Chondrocyte (in vitro differentiated cells): ENCODE results near the gene ITPR1. TPM values are rescaled to one million over a fixed set of nuclear protein-coding genes. Genes with fewer than 3 reads are reported as not detected.

Experiments
- DNase-seq: peaks from one replicate; pipeline ENCODE4 v3.0.0; 2021; ENCODE audit warnings: mixed read lengths, low spot score
- H3K27ac Mint-ChIP-seq: one replicate; pipeline ENCODE4 v1.8.0; 2021; ENCODE audit warnings: mild to moderate bottlenecking, moderate library complexity, mixed read lengths; ENCODE audit not compliant: unreplicated experiment
- H3K27me3 Mint-ChIP-seq: 2 replicates; pipeline ENCODE4 v1.8.0; 2021; ENCODE audit warnings: low read depth, mixed read lengths
- H3K36me3 Mint-ChIP-seq: 2 replicates; pipeline ENCODE4 v1.8.0; 2021; ENCODE audit warnings: low read depth, mixed read lengths
- H3K4me1 Mint-ChIP-seq: 2 replicates; pipeline ENCODE4 v1.8.0; 2021; ENCODE audit warnings: low read depth, mild to moderate bottlenecking, mixed read lengths
- H3K4me3 Mint-ChIP-seq: one replicate; pipeline ENCODE4 v1.8.0; 2021; ENCODE audit warnings: mild to moderate bottlenecking, moderate library complexity, mixed read lengths; ENCODE audit not compliant: unreplicated experiment
- H3K9me3 Mint-ChIP-seq: 2 replicates; pipeline ENCODE4 v1.8.0; 2021; ENCODE audit warnings: low read depth, mixed read lengths
- total RNA-seq: library from RNA; stranded (reverse); gene quantifications from 3 replicates; pipeline ENCODE4 v1.2.1, GENCODE V29; 2021
- TF ChIP-seq, protein P1 (sequence below): fragments of 200-600 bp; sonication (generic); IDR thresholded peaks from 2 replicates; pipeline ENCODE4 v1.5.0; 2021; ENCODE audit warnings: antibody characterized with exemption, mild to moderate bottlenecking, moderate library complexity

The ITPR1 gene
- total RNA-seq, 1 donor from 2014 or later: 45.0 TPM

DNA sequence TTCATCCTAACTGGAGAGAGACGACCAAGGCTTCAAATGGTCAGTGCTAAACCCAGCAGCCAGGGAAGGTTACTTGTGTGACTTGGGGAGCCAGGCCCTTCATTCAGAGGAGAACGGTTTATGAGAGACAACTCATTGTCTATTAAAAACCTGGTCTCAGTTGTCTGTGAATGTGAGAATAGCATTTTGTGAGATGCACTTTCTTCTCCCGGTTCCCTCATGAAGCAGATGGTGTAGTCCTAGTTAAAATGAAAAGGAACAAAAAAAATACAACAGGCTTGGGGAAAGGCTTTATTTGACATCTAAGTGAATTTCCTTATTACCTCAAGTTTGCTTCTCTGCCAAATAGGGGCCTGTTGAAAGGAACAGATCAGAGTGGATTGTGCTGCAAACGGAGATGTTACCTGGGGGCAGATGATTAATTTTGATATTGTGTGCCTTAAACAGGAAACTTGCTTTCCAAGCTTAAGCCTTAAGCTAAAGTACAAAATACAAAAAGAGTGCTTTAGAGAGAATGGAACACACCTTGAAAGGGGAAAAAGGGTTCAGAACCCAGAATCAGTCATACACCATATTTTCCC, 283.3 kb downstream of the ITPR1 start:
- peaks cover 15% of the 10 kb centered on the region for H3K4me1 Mint-ChIP-seq

DNA sequence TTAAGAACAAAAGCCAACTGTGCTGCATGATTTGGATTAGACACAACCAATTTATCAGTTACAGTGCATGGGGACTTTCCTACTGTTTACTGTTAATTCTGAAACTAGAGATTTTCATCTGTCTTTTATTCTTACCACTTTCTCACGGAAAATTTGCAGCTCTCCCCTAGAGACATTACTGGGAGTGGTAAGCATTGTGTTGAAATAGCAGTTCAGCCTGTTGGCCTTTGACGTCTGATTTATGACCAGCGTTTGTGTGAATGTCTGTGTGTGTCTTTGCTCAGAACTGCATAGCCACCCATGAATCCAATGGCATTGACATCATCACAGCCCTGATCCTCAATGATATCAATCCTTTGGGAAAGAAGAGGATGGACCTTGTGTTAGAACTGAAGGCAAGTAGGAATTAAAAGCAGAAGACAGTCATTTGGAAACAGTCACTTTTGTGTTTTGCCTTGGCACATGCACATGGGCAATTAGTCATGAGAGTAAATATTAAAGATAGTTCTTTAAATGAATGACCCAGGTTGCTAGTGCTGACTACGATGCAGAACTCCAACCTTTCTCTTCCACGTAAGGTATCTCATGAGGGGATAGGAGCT, 283.9 kb downstream of the ITPR1 start:
- Mint-ChIP-seq H3K27ac (no peak overlapping the region), H3K4me1 (peaks cover 12% of the 10 kb centered on the region), H3K9me3 (no peaks in the 10 kb centered on the region), H3K27me3 (no peaks in the 10 kb centered on the region), H3K36me3 (peaks cover 20% of the 10 kb centered on the region), H3K4me3 (no peak overlapping the region)
- no peak for DNase-seq
- TF ChIP-seq, protein P1, sequence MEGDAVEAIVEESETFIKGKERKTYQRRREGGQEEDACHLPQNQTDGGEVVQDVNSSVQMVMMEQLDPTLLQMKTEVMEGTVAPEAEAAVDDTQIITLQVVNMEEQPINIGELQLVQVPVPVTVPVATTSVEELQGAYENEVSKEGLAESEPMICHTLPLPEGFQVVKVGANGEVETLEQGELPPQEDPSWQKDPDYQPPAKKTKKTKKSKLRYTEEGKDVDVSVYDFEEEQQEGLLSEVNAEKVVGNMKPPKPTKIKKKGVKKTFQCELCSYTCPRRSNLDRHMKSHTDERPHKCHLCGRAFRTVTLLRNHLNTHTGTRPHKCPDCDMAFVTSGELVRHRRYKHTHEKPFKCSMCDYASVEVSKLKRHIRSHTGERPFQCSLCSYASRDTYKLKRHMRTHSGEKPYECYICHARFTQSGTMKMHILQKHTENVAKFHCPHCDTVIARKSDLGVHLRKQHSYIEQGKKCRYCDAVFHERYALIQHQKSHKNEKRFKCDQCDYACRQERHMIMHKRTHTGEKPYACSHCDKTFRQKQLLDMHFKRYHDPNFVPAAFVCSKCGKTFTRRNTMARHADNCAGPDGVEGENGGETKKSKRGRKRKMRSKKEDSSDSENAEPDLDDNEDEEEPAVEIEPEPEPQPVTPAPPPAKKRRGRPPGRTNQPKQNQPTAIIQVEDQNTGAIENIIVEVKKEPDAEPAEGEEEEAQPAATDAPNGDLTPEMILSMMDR: no peak

More for the DNA sequence above, 283.3 kb downstream of the ITPR1 start:
- Mint-ChIP-seq H3K36me3 (peaks cover 20% of the 10 kb centered on the region), H3K4me3 (no peak overlapping the region), H3K27ac (no peak overlapping the region), H3K9me3 (no peaks in the 10 kb centered on the region), H3K27me3 (no peaks in the 10 kb centered on the region)
- no peak for DNase-seq
- TF ChIP-seq, protein P1: no peak

- H3K4me1 Mint-ChIP-seq: peaks cover 4% of the 10 kb centered on the region
- H3K36me3 Mint-ChIP-seq: peaks cover 19% of the 10 kb centered on the region
- H3K9me3 Mint-ChIP-seq: no peaks in the 10 kb centered on the region
- no peak overlapping the region for H3K4me3 Mint-ChIP-seq
- TF ChIP-seq, protein P1: no peak
- no peak for DNase-seq
- no peaks in the 10 kb centered on the region for H3K27me3 Mint-ChIP-seq
- no peak overlapping the region for H3K27ac Mint-ChIP-seq
Measured at GRCh38 chr3:4778119-4778518, 285.0 kb downstream of the ITPR1 start.

- TF ChIP-seq, protein P1: no peak
- H3K27me3 Mint-ChIP-seq: no peaks in the 10 kb centered on the region
- H3K4me3 Mint-ChIP-seq: no peak overlapping the region
- peaks cover under 1% of the 10 kb centered on the region for H3K4me1 Mint-ChIP-seq
- no peak overlapping the region for H3K27ac Mint-ChIP-seq
- no peak for DNase-seq
- H3K36me3 Mint-ChIP-seq: peaks cover 22% of the 10 kb centered on the region
- H3K9me3 Mint-ChIP-seq: no peaks in the 10 kb centered on the region
Measured at GRCh38 chr3:4778740-4779139, 285.6 kb downstream of the ITPR1 start.

- Mint-ChIP-seq H3K4me3 (no peak overlapping the region), H3K9me3 (no peaks in the 10 kb centered on the region), H3K27me3 (no peaks in the 10 kb centered on the region), H3K36me3 (peaks cover 32% of the 10 kb centered on the region), H3K27ac (no peak overlapping the region), H3K4me1 (no peaks in the 10 kb centered on the region)
- TF ChIP-seq, protein P1: no peak
- DNase-seq: no peak
Measured at GRCh38 chr3:4780545-4780957, 287.4 kb downstream of the ITPR1 start.
